Uterus (tissue), 4 donors: ENCODE results near the gene CALN1. TPM values are rescaled to one million over a fixed set of nuclear protein-coding genes. Genes with fewer than 3 reads are reported as not detected.

Experiments
- DNase-seq, 2 donors: peaks; one replicate each; pipeline ENCODE4 v3.0.0-alpha.2; 2019 to 2020
- H3K27ac ChIP-seq, 2 donors: fragments of 200-600 bp; sonication (generic); 1 replicate in 1 of 2; 2 replicates in 1 of 2; pipeline ENCODE4 v1.5.1; 2016 to 2018
- H3K27me3 ChIP-seq, 2 donors: fragments of 200-600 bp; sonication (generic); one replicate each; pipeline ENCODE4 v1.5.1; 2018 to 2019; ENCODE audit warnings: control low read depth in 1 of 2
- H3K36me3 ChIP-seq, 2 donors: fragments of 200-600 bp; sonication (generic); one replicate each; pipeline ENCODE4 v1.5.1; 2019; ENCODE audit warnings: control low read depth in 1 of 2
- H3K4me1 ChIP-seq, 2 donors: fragments of 200-600 bp; sonication (generic); one replicate each; pipeline ENCODE4 v1.5.1; 2018 to 2019; ENCODE audit warnings: control low read depth in 1 of 2
- H3K4me3 ChIP-seq, 2 donors: fragments of 200-600 bp; sonication (generic); 1 replicate in 1 of 2; 2 replicates in 1 of 2; pipeline ENCODE4 v1.5.1; 2018 to 2019; ENCODE audit warnings: mild to moderate bottlenecking in 1 of 2
- H3K9me3 ChIP-seq, 2 donors: fragments of 200-600 bp; sonication (generic); one replicate each; pipeline ENCODE4 v1.5.1; 2019; ENCODE audit warnings: control low read depth in 1 of 2
- POLR2A ChIP-seq, 2 donors: fragments of 450-650 bp; IDR thresholded peaks; one replicate each; pipeline ENCODE4 v1.6.1; 2016; ENCODE audit warnings: antibody characterized with exemption in 2 of 2, mild to moderate bottlenecking in 1 of 2, moderate library complexity in 1 of 2
- intact Hi-C: fragments of 100-400 bp; cut with DNase I; formaldehyde crosslinking; loops from one replicate; pipeline ENCODE4 v1.15.1; 2023; ENCODE audit warnings: low total_unique reads
- total RNA-seq, 4 donors: library from RNA; depleted of rRNA in 3 of 4; stranded (reverse); fragments of >200 nt in 3 of 4; gene quantifications; one replicate each; pipeline versions ENCODE4 v1.1.0 to v1.2.4, GENCODE V29; 2014 to 2023
- TF ChIP-seq, protein P1 (sequence below), 4 experiments: fragments of 200-600 bp in 2 of 4; fragments of 450-650 bp in 2 of 4; sonication (generic) in 2 of 4; IDR thresholded peaks; one replicate each; pipeline ENCODE4 v1.5.1; 2016 to 2019; ENCODE audit warnings: antibody characterized with exemption in 4 of 4, mild to moderate bottlenecking in 2 of 4, moderate library complexity in 1 of 4
- donor health status: DM: yes; HTN: yes; CAD: no.

CALN1 gene
- total RNA-seq, 4 donors from 2014 or later, result 0.49 to 2.3 (median 1.5) TPM; not detected in 1

GRCh38 chr7:72038022-72038732 is 374.0 kb downstream of the CALN1 start:
- TF ChIP-seq, protein P1, sequence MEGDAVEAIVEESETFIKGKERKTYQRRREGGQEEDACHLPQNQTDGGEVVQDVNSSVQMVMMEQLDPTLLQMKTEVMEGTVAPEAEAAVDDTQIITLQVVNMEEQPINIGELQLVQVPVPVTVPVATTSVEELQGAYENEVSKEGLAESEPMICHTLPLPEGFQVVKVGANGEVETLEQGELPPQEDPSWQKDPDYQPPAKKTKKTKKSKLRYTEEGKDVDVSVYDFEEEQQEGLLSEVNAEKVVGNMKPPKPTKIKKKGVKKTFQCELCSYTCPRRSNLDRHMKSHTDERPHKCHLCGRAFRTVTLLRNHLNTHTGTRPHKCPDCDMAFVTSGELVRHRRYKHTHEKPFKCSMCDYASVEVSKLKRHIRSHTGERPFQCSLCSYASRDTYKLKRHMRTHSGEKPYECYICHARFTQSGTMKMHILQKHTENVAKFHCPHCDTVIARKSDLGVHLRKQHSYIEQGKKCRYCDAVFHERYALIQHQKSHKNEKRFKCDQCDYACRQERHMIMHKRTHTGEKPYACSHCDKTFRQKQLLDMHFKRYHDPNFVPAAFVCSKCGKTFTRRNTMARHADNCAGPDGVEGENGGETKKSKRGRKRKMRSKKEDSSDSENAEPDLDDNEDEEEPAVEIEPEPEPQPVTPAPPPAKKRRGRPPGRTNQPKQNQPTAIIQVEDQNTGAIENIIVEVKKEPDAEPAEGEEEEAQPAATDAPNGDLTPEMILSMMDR (IDR thresholded peaks at IDR 0.05), result no peak
- TF ChIP-seq POLR2A (IDR thresholded peaks at IDR 0.05), result no peak
- intact Hi-C loops, result no loop called here
- H3K9me3 ChIP-seq, result peaks cover 0 to 4% of the 10 kb centered on the region in 2 donors
- H3K36me3 ChIP-seq, result no peaks in the 10 kb centered on the region
- H3K4me3 ChIP-seq, result no peak overlapping the region
- no peak for DNase-seq
- no peaks in the 10 kb centered on the region for H3K27me3 ChIP-seq
- no peak overlapping the region for H3K27ac ChIP-seq
- no peaks in the 10 kb centered on the region for H3K4me1 ChIP-seq

DNA sequence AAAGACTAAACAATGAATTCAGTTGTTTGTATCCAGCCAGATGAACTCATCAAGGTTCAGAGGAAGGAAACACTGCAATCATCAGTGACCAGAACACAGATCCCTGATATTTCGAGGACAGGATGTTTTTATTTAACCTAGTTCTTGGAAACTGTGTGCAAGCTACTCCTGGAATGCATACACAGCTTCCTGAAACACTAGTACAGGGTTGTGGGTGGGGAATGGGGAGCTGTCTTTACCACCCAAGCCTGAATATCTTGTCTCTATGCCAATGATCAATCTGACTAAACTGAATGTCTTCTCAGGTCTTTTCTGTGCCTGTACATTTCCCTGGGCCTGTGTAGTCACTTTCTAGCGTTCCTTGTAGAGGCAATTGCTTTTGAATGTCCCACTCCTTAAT is 374.6 kb downstream of the CALN1 start:
- no peak for DNase-seq
- no peaks in the 10 kb centered on the region for H3K36me3 ChIP-seq
- intact Hi-C loops, result no loop called here
- H3K4me3 ChIP-seq, result no peak overlapping the region
- H3K4me1 ChIP-seq, result no peaks in the 10 kb centered on the region
- peaks cover 0 to 4% of the 10 kb centered on the region in 2 donors for H3K9me3 ChIP-seq
- H3K27me3 ChIP-seq, result no peaks in the 10 kb centered on the region
- TF ChIP-seq, protein P1 (IDR thresholded peaks at IDR 0.05), result no peak
- TF ChIP-seq POLR2A (IDR thresholded peaks at IDR 0.05), result no peak
- H3K27ac ChIP-seq, result no peak overlapping the region

- H3K9me3 ChIP-seq, result peaks cover 0 to 4% of the 10 kb centered on the region in 2 donors
- no peak for DNase-seq
- no peaks in the 10 kb centered on the region for H3K4me1 ChIP-seq
- no peak overlapping the region for H3K4me3 ChIP-seq
- TF ChIP-seq, protein P1 (IDR thresholded peaks at IDR 0.05), result no peak
- TF ChIP-seq POLR2A (IDR thresholded peaks at IDR 0.05), result no peak
- no peaks in the 10 kb centered on the region for H3K27me3 ChIP-seq
- no peaks in the 10 kb centered on the region for H3K36me3 ChIP-seq
- intact Hi-C loops, result no loop called here
- H3K27ac ChIP-seq, result no peak overlapping the region
These were observed 376.9 kb downstream of the CALN1 start for GRCh38 chr7:72035266-72035665.

- Histone ChIP-seq H3K4me1 (no peaks in the 10 kb centered on the region), H3K9me3 (no peaks in the 10 kb centered on the region), H3K4me3 (no peak overlapping the region), H3K27me3 (no peaks in the 10 kb centered on the region), H3K27ac (no peak overlapping the region), H3K36me3 (no peaks in the 10 kb centered on the region)
- no peak for TF ChIP-seq POLR2A (IDR thresholded peaks at IDR 0.05)
- TF ChIP-seq, protein P1 (IDR thresholded peaks at IDR 0.05), result no peak
- DNase-seq, result no peak
- intact Hi-C loops, result no loop called here
These were observed 379.2 kb downstream of the CALN1 start for GRCh38 chr7:72032934-72033333.

- DNase-seq, result no peak
- H3K27ac ChIP-seq, result no peak overlapping the region
- no peak overlapping the region for H3K4me3 ChIP-seq
- no peaks in the 10 kb centered on the region for H3K9me3 ChIP-seq
- intact Hi-C loops, result no loop called here
- H3K4me1 ChIP-seq, result no peaks in the 10 kb centered on the region
- no peaks in the 10 kb centered on the region for H3K36me3 ChIP-seq
- TF ChIP-seq POLR2A (IDR thresholded peaks at IDR 0.05), result no peak
- TF ChIP-seq, protein P1 (IDR thresholded peaks at IDR 0.05), result no peak
- H3K27me3 ChIP-seq, result no peaks in the 10 kb centered on the region
These were observed 381.0 kb downstream of the CALN1 start for GRCh38 chr7:72030994-72031667.
